Activated T-helper 1 cell treated with anti-CD3 and anti-CD28 coated beads, Interleukin-12 subunit alpha, Interleukin-12 subunit beta, Interleukin-2, Interleukin-4 antibody, amounts not matched to agents 30 ng/mL and 10 ng/mL and 1 ng/mL, durations not matched to agents 14 hours and 24 hours and 36 hours (primary cell): ENCODE data around the gene LGALS12. TPM values are rescaled to one million over a fixed set of nuclear protein-coding genes. Genes with fewer than 3 reads are reported as not detected.

Experiments
- DNase-seq: peaks from one replicate; pipeline ENCODE4 v3.0.0; 2021; ENCODE audit warnings: low spot score
- H3K27ac Mint-ChIP-seq: one replicate; pipeline ENCODE4 v1.8.0; 2021; ENCODE audit warnings: mild to moderate bottlenecking, mixed read lengths
- H3K27me3 Mint-ChIP-seq: one replicate; pipeline ENCODE4 v1.8.0; 2022; ENCODE audit warnings: mild to moderate bottlenecking, moderate library complexity, mixed read lengths; ENCODE audit not compliant: insufficient read depth
- H3K36me3 Mint-ChIP-seq: one replicate; pipeline ENCODE4 v1.8.0; 2021; ENCODE audit warnings: low read depth, mixed read lengths
- H3K4me1 Mint-ChIP-seq: one replicate; pipeline ENCODE4 v1.8.0; 2021; ENCODE audit warnings: low read depth, mixed read lengths
- H3K4me3 Mint-ChIP-seq: one replicate; pipeline ENCODE4 v1.8.0; 2021; ENCODE audit warnings: mild to moderate bottlenecking, moderate library complexity, mixed read lengths
- H3K9me3 Mint-ChIP-seq: one replicate; pipeline ENCODE4 v1.8.0; 2021; ENCODE audit warnings: mixed read lengths
- intact Hi-C: fragments of 100-400 bp; cut with micrococcal nuclease; formaldehyde crosslinking; loops from one replicate; pipeline ENCODE4 v1.15.1; 2024
- total RNA-seq: library from RNA; stranded (reverse); gene quantifications from 2 replicates; pipeline ENCODE4 v1.2.3, GENCODE V29; 2022

The LGALS12 gene
- total RNA-seq: not detected in 2 replicates

GRCh38 chr11:63505857-63506528, at the start of gene LGALS12:
TSS of gene LGALS12 (plus strand) at chr11:63506084. CDS start at chr11:63506459, 375 bp downstream.
- Mint-ChIP-seq H3K27me3 (peaks cover 4% of the 10 kb centered on the region), H3K9me3 (peaks cover 3% of the 10 kb centered on the region), H3K36me3 (peaks cover 2% of the 10 kb centered on the region), H3K4me1 (no peaks in the 10 kb centered on the region), H3K27ac (no peak within 1 kb of the TSS), H3K4me3 (no peak within 1 kb of the TSS)
- no peak for DNase-seq
- intact Hi-C loops: no loop called here

- Mint-ChIP-seq H3K27me3 (peaks cover 12% of the 10 kb centered on the region), H3K4me1 (no peaks in the 10 kb centered on the region), H3K27ac (no peak overlapping the region), H3K9me3 (no peaks in the 10 kb centered on the region), H3K36me3 (no peaks in the 10 kb centered on the region), H3K4me3 (no peak overlapping the region)
- intact Hi-C loops: no loop called here
- no peak for DNase-seq
Measured at GRCh38 chr11:63459586-63459985, 46.3 kb upstream of the LGALS12 start.

DNA sequence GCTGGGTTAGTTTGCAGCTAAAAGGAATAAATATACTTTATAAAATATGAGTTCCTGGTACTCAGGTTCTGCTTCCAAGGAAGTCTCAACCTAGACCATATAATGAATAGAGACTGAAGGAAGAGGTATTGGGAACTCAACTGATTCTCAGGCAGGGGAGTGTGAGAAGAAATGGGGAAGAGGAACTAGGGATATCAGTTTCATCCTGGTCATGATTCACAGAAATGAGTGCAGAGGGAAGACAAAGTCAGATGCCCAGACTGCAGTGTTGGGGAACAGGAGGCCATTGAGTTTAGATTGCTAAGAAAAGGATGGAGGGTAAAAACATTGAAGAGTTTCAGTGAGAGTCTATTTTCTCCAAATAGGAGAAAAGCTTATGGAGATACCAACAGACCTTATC, 43.7 kb upstream of the LGALS12 start:
- DNase-seq: no peak
- peaks cover 14% of the 10 kb centered on the region for H3K27me3 Mint-ChIP-seq
- H3K36me3 Mint-ChIP-seq: no peaks in the 10 kb centered on the region
- H3K4me1 Mint-ChIP-seq: no peaks in the 10 kb centered on the region
- intact Hi-C loops: no loop called here
- H3K4me3 Mint-ChIP-seq: no peak overlapping the region
- H3K9me3 Mint-ChIP-seq: no peaks in the 10 kb centered on the region
- no peak overlapping the region for H3K27ac Mint-ChIP-seq

- no peak overlapping the region for H3K4me3 Mint-ChIP-seq
- no peaks in the 10 kb centered on the region for H3K4me1 Mint-ChIP-seq
- intact Hi-C loops: no loop called here
- no peaks in the 10 kb centered on the region for H3K36me3 Mint-ChIP-seq
- no peak overlapping the region for H3K27ac Mint-ChIP-seq
- H3K9me3 Mint-ChIP-seq: peaks cover 4% of the 10 kb centered on the region
- H3K27me3 Mint-ChIP-seq: peaks cover 9% of the 10 kb centered on the region
- no peak for DNase-seq
Measured at GRCh38 chr11:63470311-63470710, 35.6 kb upstream of the LGALS12 start.

DNA sequence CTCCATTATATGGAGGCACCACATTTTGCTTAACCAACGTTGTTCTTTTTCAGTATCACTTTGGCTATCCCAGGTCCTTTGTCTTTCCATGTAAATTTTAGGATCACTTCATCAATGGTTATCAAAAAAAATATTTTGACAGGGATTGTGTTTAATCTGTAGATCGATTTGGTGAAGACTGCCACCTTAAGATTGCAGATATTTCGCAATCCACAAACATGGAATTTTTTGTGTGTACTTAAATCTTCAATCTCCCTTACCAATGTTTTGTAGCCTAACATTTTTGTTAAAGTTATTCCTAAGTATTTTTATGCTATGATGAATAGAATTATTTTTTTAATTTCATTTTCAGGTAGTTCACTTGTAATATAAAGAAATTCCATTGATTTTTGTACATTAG, 33.5 kb upstream of the LGALS12 start:
- peaks cover 12% of the 10 kb centered on the region for H3K9me3 Mint-ChIP-seq
- H3K4me1 Mint-ChIP-seq: no peaks in the 10 kb centered on the region
- peaks cover 18% of the 10 kb centered on the region for H3K27me3 Mint-ChIP-seq
- H3K4me3 Mint-ChIP-seq: no peak overlapping the region
- DNase-seq: no peak
- H3K27ac Mint-ChIP-seq: no peak overlapping the region
- intact Hi-C loops: no loop called here
- H3K36me3 Mint-ChIP-seq: no peaks in the 10 kb centered on the region

- H3K36me3 Mint-ChIP-seq: no peaks in the 10 kb centered on the region
- no peak overlapping the region for H3K27ac Mint-ChIP-seq
- no peak for DNase-seq
- H3K27me3 Mint-ChIP-seq: peaks cover 20% of the 10 kb centered on the region
- H3K9me3 Mint-ChIP-seq: peaks cover 8% of the 10 kb centered on the region
- H3K4me1 Mint-ChIP-seq: no peaks in the 10 kb centered on the region
- H3K4me3 Mint-ChIP-seq: no peak overlapping the region
- intact Hi-C loops: no loop called here
Measured at GRCh38 chr11:63476618-63477017, 29.3 kb upstream of the LGALS12 start.

DNA sequence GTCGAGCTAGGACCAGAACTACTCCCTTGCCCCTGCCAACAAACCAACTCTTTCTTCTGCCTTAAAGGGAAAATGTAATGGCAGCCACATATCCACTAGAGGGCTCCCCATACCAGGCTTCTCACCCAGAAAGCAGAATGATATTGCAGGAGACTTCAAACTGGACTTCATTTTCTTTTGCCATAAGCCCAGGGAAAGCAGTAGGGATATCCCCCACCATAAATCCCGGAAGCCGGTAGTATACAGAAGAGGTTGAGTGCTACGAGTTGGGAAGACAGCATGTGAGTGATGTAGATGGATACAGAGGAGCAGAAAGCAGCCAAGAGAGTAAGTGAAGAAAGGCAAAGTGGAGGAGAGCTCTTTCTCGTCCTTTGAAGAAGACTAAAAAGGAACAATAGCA, 27.0 kb upstream of the LGALS12 start:
- Mint-ChIP-seq H3K4me1 (no peaks in the 10 kb centered on the region), H3K27ac (no peak overlapping the region), H3K36me3 (no peaks in the 10 kb centered on the region), H3K27me3 (peaks cover 36% of the 10 kb centered on the region), H3K4me3 (no peak overlapping the region), H3K9me3 (peaks cover 13% of the 10 kb centered on the region)
- DNase-seq: peak; percentile 31
- intact Hi-C loops: loop anchor here (1.0 to 2.0 kb wide), 3 partner anchors 157 to 444 kb away; no protein-coding TSS in a partner anchor

GRCh38 chr11:63480039-63480438, 25.8 kb upstream of the LGALS12 start:
- Mint-ChIP-seq H3K4me1 (no peaks in the 10 kb centered on the region), H3K27me3 (peaks cover 47% of the 10 kb centered on the region), H3K4me3 (no peak overlapping the region), H3K36me3 (no peaks in the 10 kb centered on the region), H3K27ac (no peak overlapping the region), H3K9me3 (peaks cover 18% of the 10 kb centered on the region)
- intact Hi-C loops: no loop called here
- no peak for DNase-seq

- intact Hi-C loops: no loop called here
- Mint-ChIP-seq H3K4me3 (no peak overlapping the region), H3K36me3 (no peaks in the 10 kb centered on the region), H3K27ac (no peak overlapping the region), H3K27me3 (peaks cover 64% of the 10 kb centered on the region), H3K4me1 (no peaks in the 10 kb centered on the region), H3K9me3 (peaks cover 17% of the 10 kb centered on the region)
- DNase-seq: no peak
Measured at GRCh38 chr11:63485777-63486176, 20.1 kb upstream of the LGALS12 start.

DNA sequence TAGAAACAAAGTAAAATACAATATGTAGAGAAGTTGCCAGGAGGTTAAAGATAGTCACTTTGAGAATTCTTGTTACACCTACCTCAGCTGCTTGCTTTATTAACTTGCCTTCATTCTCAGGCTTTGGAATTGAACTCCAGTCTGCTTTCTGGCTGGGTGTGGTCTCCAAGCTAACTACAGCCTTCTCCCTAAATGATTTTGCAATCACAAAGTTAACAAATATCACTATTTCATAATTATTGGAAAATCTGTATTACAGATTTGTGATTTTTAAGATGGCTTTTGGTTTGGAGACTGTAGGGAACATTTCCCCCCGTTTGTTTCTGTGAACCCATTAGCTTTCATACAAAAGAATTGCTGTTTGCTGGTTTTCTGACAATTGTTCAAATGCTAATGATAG, 17.1 kb upstream of the LGALS12 start:
- peaks cover 15% of the 10 kb centered on the region for H3K4me1 Mint-ChIP-seq
- DNase-seq: no peak
- no peaks in the 10 kb centered on the region for H3K36me3 Mint-ChIP-seq
- no peak overlapping the region for H3K27ac Mint-ChIP-seq
- peaks cover 66% of the 10 kb centered on the region for H3K27me3 Mint-ChIP-seq
- peaks cover 13% of the 10 kb centered on the region for H3K9me3 Mint-ChIP-seq
- intact Hi-C loops: no loop called here
- H3K4me3 Mint-ChIP-seq: no peak overlapping the region

DNA sequence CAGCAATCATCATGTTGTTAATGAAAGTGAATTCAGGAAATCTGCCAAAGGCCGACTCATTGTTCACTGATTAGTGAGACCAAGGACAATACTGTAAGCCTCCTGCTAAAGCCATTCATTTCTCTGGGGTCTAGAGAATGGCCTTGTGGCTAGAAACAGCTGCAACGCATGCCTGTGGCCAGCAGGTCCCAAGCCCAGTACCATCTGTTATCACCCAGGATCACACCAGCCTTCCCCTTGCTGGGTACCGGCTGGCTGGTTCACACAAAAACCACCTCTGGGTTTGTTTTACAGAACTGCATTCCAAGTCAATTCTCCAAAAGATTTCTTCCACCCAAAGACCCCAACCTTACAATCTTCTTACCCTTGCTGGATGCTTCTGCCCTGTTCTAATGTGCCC, 16.0 kb upstream of the LGALS12 start:
- intact Hi-C loops: loop anchor here (5.0 kb wide), 1 partner anchor 77 kb away; no protein-coding TSS in a partner anchor
- Mint-ChIP-seq H3K27ac (no peak overlapping the region), H3K27me3 (peaks cover 66% of the 10 kb centered on the region), H3K36me3 (no peaks in the 10 kb centered on the region), H3K9me3 (peaks cover 9% of the 10 kb centered on the region), H3K4me1 (peaks cover 15% of the 10 kb centered on the region), H3K4me3 (no peak overlapping the region)
- DNase-seq: no peak

- H3K27ac Mint-ChIP-seq: no peak within 1 kb of the TSS
Measured at GRCh38 chr11:63490551-63491239, 15.2 kb upstream of the LGALS12 start, which contains the start of gene PLAAT5. TSS of gene PLAAT5 (minus strand) at chr11:63491167. CDS start at chr11:63491034, 133 bp downstream.

GRCh38 chr11:63491240-63491587, 14.7 kb upstream of the LGALS12 start:
- Mint-ChIP-seq H3K27ac (no peak overlapping the region), H3K9me3 (no peaks in the 10 kb centered on the region)

More at GRCh38 chr11:63490551-63491239, 15.2 kb upstream of the LGALS12 start, which contains the start of gene PLAAT5:
- H3K4me3 Mint-ChIP-seq: peak within 1 kb of the TSS; percentile 67
- peaks cover 15% of the 10 kb centered on the region for H3K4me1 Mint-ChIP-seq
- DNase-seq: no peak
- peaks cover under 1% of the 10 kb centered on the region for H3K9me3 Mint-ChIP-seq
- intact Hi-C loops: loop anchor here (5.0 kb wide), 1 partner anchor 77 kb away; no protein-coding TSS in a partner anchor
- H3K27me3 Mint-ChIP-seq: peaks cover 62% of the 10 kb centered on the region
- no peaks in the 10 kb centered on the region for H3K36me3 Mint-ChIP-seq

More at GRCh38 chr11:63491240-63491587, 14.7 kb upstream of the LGALS12 start:
- Mint-ChIP-seq H3K36me3 (no peaks in the 10 kb centered on the region), H3K4me3 (peak overlapping the region; percentile 67), H3K27me3 (peaks cover 61% of the 10 kb centered on the region), H3K4me1 (peaks cover 15% of the 10 kb centered on the region)
- intact Hi-C loops: loop anchor here (5.0 kb wide), 1 partner anchor 76 kb away; no protein-coding TSS in a partner anchor
- DNase-seq: no peak
